Esophagus squamous epithelium (tissue), 4 donors: ENCODE data around the gene MELK.
"Not testable (repeated sequence)": the region's sequence is repeated elsewhere in the genome, so short reads cannot be mapped to it uniquely, and the experiment has no call there.

Experiments
- CTCF ChIP-seq, 6 experiments: fragments of 450-650 bp in 4 of 6; fragments of 200-600 bp in 2 of 6; sonication (generic) in 2 of 6; IDR thresholded peaks; one replicate each; pipeline ENCODE4 v1.5.1; 2016 to 2019; ENCODE audit warnings: antibody characterized with exemption in 6 of 6, mild to moderate bottlenecking in 4 of 6, moderate library complexity in 4 of 6
- POLR2A ChIP-seq, 4 donors: fragments of 450-650 bp; IDR thresholded peaks; one replicate each; pipeline ENCODE4 v1.6.1; 2017; ENCODE audit warnings: antibody characterized with exemption in 4 of 4, mild to moderate bottlenecking in 4 of 4, moderate library complexity in 3 of 4

DNA sequence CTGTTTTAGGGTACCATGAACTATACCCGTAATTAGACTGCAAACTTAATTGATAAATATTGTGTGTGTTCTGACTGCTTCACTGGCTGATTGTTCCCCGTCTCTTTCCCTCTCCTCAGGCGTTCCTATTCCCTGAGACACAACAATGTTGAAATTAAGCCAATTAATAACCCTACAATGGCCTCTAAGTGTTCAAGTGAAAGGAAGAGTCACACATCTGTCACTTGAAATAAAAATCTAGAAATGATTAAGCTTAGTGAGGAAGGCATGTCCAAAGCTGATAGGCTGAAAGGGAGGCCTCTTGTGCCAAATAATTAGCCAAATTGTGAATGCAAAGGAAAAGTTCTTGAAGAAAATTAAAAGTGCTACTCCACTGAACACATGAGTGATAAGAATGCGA is 4.0 kb upstream of the MELK start:
- not testable (repeated sequence) for TF ChIP-seq CTCF, POLR2A (IDR thresholded peaks at IDR 0.05)
